ENCODE measurements around the gene SYCP2. TPM values are rescaled to one million over a fixed set of nuclear protein-coding genes. Genes with fewer than 3 reads are reported as not detected.

The SYCP2 gene
- total and polyA plus RNA-seq, 12 donors = 0.28 to 2.7 (median 1.1) TPM

DNA sequence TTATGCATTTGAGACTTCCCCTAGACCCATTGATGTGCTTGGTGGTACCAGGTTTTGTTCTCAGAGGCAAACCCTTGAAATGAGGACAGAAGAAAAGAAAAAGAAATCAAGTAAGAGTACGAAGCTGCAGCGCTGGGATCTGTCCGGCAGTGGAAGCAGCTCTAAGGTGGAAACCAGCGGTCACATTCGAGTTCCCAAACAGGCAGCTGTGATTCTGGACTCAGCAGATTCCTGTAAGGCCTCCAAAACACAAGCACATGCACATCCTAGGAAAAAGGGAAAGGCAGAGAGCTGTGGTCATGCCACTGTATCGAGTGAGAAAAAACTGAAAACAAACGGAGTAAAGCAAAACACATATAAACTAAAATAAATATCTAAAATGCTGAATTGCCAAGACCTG lies 11.3 kb upstream of the SYCP2 start:
- peaks cover 5 to 33% of the 10 kb centered on the region in 2 donors for H3K4me1 ChIP-seq (replicated peaks in 1 of 2)

DNA sequence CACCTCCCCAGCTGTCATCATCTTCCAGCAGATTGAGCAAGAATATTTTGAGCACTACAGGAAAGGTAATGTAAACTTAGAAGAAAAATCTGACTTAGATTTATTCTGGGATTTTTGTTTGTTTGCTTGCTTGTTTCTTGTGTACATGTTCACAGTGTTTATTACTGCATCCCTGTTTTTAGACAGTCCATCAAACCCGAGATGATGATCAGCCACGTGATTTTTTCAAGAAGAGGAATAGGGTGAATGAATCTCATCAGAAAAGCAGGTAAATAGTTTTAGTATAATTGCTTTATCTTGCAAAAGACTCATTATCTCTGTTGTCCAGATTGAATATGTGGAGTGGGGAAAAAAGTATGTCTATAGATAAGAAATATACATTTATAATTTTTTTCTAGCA lies 8.8 kb upstream of the SYCP2 start:
- H3K4me1 ChIP-seq (replicated peaks in 1 of 2) = peaks cover 19 to 39% of the 10 kb centered on the region in 2 donors
- H3K27ac ChIP-seq = no peak overlapping the region
- TF ChIP-seq, protein P1, sequence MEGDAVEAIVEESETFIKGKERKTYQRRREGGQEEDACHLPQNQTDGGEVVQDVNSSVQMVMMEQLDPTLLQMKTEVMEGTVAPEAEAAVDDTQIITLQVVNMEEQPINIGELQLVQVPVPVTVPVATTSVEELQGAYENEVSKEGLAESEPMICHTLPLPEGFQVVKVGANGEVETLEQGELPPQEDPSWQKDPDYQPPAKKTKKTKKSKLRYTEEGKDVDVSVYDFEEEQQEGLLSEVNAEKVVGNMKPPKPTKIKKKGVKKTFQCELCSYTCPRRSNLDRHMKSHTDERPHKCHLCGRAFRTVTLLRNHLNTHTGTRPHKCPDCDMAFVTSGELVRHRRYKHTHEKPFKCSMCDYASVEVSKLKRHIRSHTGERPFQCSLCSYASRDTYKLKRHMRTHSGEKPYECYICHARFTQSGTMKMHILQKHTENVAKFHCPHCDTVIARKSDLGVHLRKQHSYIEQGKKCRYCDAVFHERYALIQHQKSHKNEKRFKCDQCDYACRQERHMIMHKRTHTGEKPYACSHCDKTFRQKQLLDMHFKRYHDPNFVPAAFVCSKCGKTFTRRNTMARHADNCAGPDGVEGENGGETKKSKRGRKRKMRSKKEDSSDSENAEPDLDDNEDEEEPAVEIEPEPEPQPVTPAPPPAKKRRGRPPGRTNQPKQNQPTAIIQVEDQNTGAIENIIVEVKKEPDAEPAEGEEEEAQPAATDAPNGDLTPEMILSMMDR (IDR thresholded peaks at IDR 0.05) = no peak
- no peak for TF ChIP-seq POLR2A (IDR thresholded peaks at IDR 0.05)
- no peak overlapping the region for H3K4me3 ChIP-seq
- H3K27me3 ChIP-seq = no peaks in the 10 kb centered on the region
- no peak for DNase-seq
- 71 to 86% (median 82%) methylated on average over 2 of the region's 2 CpGs for WGBS, 4 donors
- intact Hi-C loops (cut with DNase I) = no loop called here
- peaks cover 0 to 24% of the 10 kb centered on the region in 2 donors for H3K36me3 ChIP-seq (replicated peaks in 1 of 2)
- no peaks in the 10 kb centered on the region for H3K9me3 ChIP-seq (replicated peaks in 1 of 3)

More for the DNA sequence above, 11.3 kb upstream of the SYCP2 start:
- intact Hi-C loops (cut with DNase I) = no loop called here
- DNase-seq = no peak
- WGBS, 4 donors = 89 to 94% (median 89%) methylated on average over 7 of the region's 7 CpGs
- no peak overlapping the region for H3K27ac ChIP-seq
- no peaks in the 10 kb centered on the region for H3K9me3 ChIP-seq (replicated peaks in 1 of 3)
- H3K36me3 ChIP-seq (replicated peaks in 1 of 2) = peaks cover 0 to 24% of the 10 kb centered on the region in 2 donors
- no peaks in the 10 kb centered on the region for H3K27me3 ChIP-seq
- no peak for TF ChIP-seq POLR2A (IDR thresholded peaks at IDR 0.05)
- TF ChIP-seq, protein P1 (IDR thresholded peaks at IDR 0.05) = no peak
- H3K4me3 ChIP-seq = no peak overlapping the region

- Histone ChIP-seq H3K4me1 (replicated peaks in 1 of 2) (peaks cover 19 to 50% of the 10 kb centered on the region in 2 donors), H3K27ac (peak overlapping the region; percentile 95 to 100 (median 96)), H3K27me3 (no peaks in the 10 kb centered on the region), H3K9me3 (replicated peaks in 1 of 3) (no peaks in the 10 kb centered on the region), H3K36me3 (replicated peaks in 1 of 2) (peaks cover 0 to 24% of the 10 kb centered on the region in 2 donors), H3K4me3 (peak overlapping the region in 2 of 4 donors; percentile 54 to 85)
- WGBS, 4 donors = 0% methylated on average over 4 of the region's 4 CpGs
- TF ChIP-seq, protein P1 (IDR thresholded peaks at IDR 0.05) = no peak
- no peak for TF ChIP-seq POLR2A (IDR thresholded peaks at IDR 0.05)
- DNase-seq = no peak
- intact Hi-C loops (cut with DNase I) = no loop called here
Observed at GRCh38 chr20:59940956-59941294, 7.5 kb upstream of the SYCP2 start.

DNA sequence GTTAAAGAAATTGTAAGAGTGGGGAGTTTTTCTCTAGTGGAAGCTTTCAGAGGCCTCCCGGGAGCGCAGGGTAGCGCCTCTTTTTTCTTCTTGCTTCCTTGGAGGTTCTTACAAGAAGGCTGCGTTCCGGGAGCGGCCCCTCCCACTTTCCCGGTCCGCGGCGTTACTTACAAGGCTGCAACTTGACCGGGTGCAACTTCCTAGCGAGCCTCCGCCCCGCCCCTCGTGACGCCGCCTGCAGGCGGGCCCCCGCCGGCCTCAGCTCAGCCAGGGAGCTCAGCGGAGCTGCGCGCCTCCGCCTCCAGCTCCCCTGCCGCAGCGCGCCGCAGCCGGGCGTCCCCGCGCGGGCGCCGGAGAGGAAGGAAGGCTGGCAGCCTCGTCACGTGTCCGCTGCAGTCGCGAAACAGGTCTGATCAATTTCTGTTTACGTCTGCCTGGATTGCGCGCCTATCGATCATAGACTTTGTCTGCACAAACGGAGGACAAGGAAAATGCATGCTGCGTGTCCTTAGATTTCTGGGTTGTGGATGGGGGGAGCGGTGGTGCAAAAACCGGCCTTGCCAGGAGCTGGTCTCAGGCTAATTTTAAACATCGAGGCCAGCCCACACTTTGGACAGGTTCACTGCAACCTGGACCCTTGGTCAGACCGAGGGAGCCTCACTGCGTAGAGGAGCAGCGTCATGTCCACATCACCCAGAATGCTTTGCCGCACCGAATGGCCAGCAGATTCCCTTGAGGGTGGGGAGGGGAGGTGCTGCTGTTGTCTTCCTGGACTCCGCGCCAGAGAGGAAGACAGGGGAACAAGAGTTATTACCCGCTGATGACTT lies 6.9 kb upstream of the SYCP2 start, which contains the start of the genes FAM217B and PPP1R3D:
FAM217B (plus strand) TSS at position 261 of the 827 bp plus-strand sequence. CDS start 3,555 bp downstream, outside the sequence.
PPP1R3D (minus strand) TSS at position 177 of the 827 bp plus-strand sequence. CDS start 374 bp downstream, outside the sequence.
- Histone ChIP-seq H3K9me3 (replicated peaks in 1 of 3) (no peaks in the 10 kb centered on the region), H3K27ac (peak within 1 kb of the TSS; percentile 95 to 100 (median 96)), H3K4me1 (replicated peaks in 1 of 2) (peaks cover 19 to 50% of the 10 kb centered on the region in 2 donors), H3K4me3 (peak within 1 kb of the TSS in 3 of 4 donors; percentile 54 to 85 (median 69)), H3K27me3 (no peaks in the 10 kb centered on the region), H3K36me3 (replicated peaks in 1 of 2) (peaks cover 0 to 24% of the 10 kb centered on the region in 2 donors)
- intact Hi-C loops (cut with DNase I) = no loop called here
- TF ChIP-seq POLR2A (IDR thresholded peaks at IDR 0.05) = peak; percentile 87 to 97
- TF ChIP-seq, protein P1 (IDR thresholded peaks at IDR 0.05) = peak in 1 of 6 experiments; percentile 12
- WGBS, 4 donors = 0 to 1% (median 0%) methylated on average over 20 to 57 of the region's 57 CpGs
- DNase-seq = peak; percentile 94 to 99 (median 97)

All from adrenal gland (tissue), 12 donors.